Effector memory CD8-positive, alpha-beta T cell (primary cell): Measurements from ENCODE around the gene LMNTD2.
A peak's percentile ranks its signal among the peaks of the same experiment; 100 is the strongest.

Experiments used
- ATAC-seq: fragments of 150-1000 bp; cut with Tn5 transposase; replicated peaks from 2 replicates; pipeline ENCODE4 v1.10.0; 2021; ENCODE audit warnings: mild to moderate bottlenecking, moderate library complexity
- DNase-seq, 3 experiments: peaks; one replicate each; pipeline ENCODE4 v3.0.0; 2021
- H3K27ac Mint-ChIP-seq, 2 donors: one replicate each; pipeline ENCODE4 v1.8.0; 2022; ENCODE audit warnings: mild to moderate bottlenecking in 2 of 2, mixed read lengths in 2 of 2, moderate library complexity in 2 of 2
- H3K27me3 Mint-ChIP-seq, 2 donors: one replicate each; pipeline ENCODE4 v1.8.0; 2022; ENCODE audit warnings: mixed read lengths in 2 of 2
- H3K36me3 Mint-ChIP-seq: one replicate; pipeline ENCODE4 v1.8.0; 2022; ENCODE audit warnings: mild to moderate bottlenecking, moderate library complexity, mixed read lengths; ENCODE audit not compliant: insufficient read depth
- H3K4me1 Mint-ChIP-seq, 2 donors: one replicate each; pipeline ENCODE4 v1.8.0; 2022; ENCODE audit warnings: low read depth in 2 of 2, mixed read lengths in 2 of 2
- H3K4me3 Mint-ChIP-seq, 2 donors: one replicate each; pipeline ENCODE4 v1.8.0; 2022; ENCODE audit warnings: mild to moderate bottlenecking in 2 of 2, mixed read lengths in 2 of 2, moderate library complexity in 2 of 2
- H3K9me3 Mint-ChIP-seq, 2 donors: one replicate each; pipeline ENCODE4 v1.8.0; 2022; ENCODE audit warnings: mixed read lengths in 2 of 2
- total RNA-seq, 9 experiments: gene quantifications; one replicate each; lab custom pipeline; 2026; lab: John Stamatoyannopoulos, UW

Gene LMNTD2
- 0.23 to 5.3 (median 1.4) reads per million in 9 experiments for total RNA-seq

- Mint-ChIP-seq H3K36me3 (peaks cover 25% of the 10 kb centered on the region), H3K4me1 (peaks cover 5 to 16% of the 10 kb centered on the region in 2 donors), H3K27ac (peak within 1 kb of the TSS; percentile 44 to 89), H3K4me3 (peak within 1 kb of the TSS; percentile 84 to 87), H3K9me3 (no peaks in the 10 kb centered on the region), H3K27me3 (no peaks in the 10 kb centered on the region)
- DNase-seq (peak; percentile 92 to 93 (median 93)), ATAC-seq (peak; percentile 90)
Measured at GRCh38 chr11:560305-561147, at the start of gene LMNTD2, which contains the start of gene RASSF7. LMNTD2 (minus strand) TSS chr11:560738; CDS start chr11:560716, 22 bp downstream. RASSF7 (plus strand) TSS chr11:560970; CDS start chr11:561769, 799 bp downstream.

- Mint-ChIP-seq H3K9me3 (no peaks in the 10 kb centered on the region), H3K4me3 (no peak overlapping the region), H3K4me1 (peaks cover 0 to 17% of the 10 kb centered on the region in 2 donors), H3K27me3 (no peaks in the 10 kb centered on the region), H3K27ac (no peak overlapping the region), H3K36me3 (peaks cover 71% of the 10 kb centered on the region)
- DNase-seq (no peak), ATAC-seq (no peak)
Measured at GRCh38 chr11:609341-609811, 48.8 kb upstream of the LMNTD2 start.

- no peaks in the 10 kb centered on the region for H3K27me3 Mint-ChIP-seq
- peak overlapping the region in 1 of 2 donors; percentile 72 for H3K27ac Mint-ChIP-seq
- H3K4me1 Mint-ChIP-seq, result peaks cover 0 to 13% of the 10 kb centered on the region in 2 donors
- ATAC-seq (no peak), DNase-seq (no peak)
- no peak overlapping the region for H3K4me3 Mint-ChIP-seq
- no peaks in the 10 kb centered on the region for H3K9me3 Mint-ChIP-seq
- peaks cover 72% of the 10 kb centered on the region for H3K36me3 Mint-ChIP-seq
Measured at GRCh38 chr11:608791-609251, 48.3 kb upstream of the LMNTD2 start.

GRCh38 chr11:607971-608659 lies 47.6 kb upstream of the LMNTD2 start:
- no peaks in the 10 kb centered on the region for H3K27me3 Mint-ChIP-seq
- peak overlapping the region in 1 of 2 donors; percentile 72 for H3K27ac Mint-ChIP-seq
- H3K9me3 Mint-ChIP-seq, result no peaks in the 10 kb centered on the region
- peaks cover 0 to 10% of the 10 kb centered on the region in 2 donors for H3K4me1 Mint-ChIP-seq
- DNase-seq (no peak), ATAC-seq (no peak)
- H3K36me3 Mint-ChIP-seq, result peaks cover 71% of the 10 kb centered on the region
- no peak overlapping the region for H3K4me3 Mint-ChIP-seq

- H3K27ac Mint-ChIP-seq, result peak overlapping the region in 1 of 2 donors; percentile 55
- no peaks in the 10 kb centered on the region for H3K27me3 Mint-ChIP-seq
- ATAC-seq (no peak), DNase-seq (no peak)
- H3K4me1 Mint-ChIP-seq, result peaks cover 0 to 3% of the 10 kb centered on the region in 2 donors
- H3K9me3 Mint-ChIP-seq, result no peaks in the 10 kb centered on the region
- H3K4me3 Mint-ChIP-seq, result no peak overlapping the region
- peaks cover 74% of the 10 kb centered on the region for H3K36me3 Mint-ChIP-seq
Measured at GRCh38 chr11:607020-607780, 46.7 kb upstream of the LMNTD2 start.

- Mint-ChIP-seq H3K27ac (peak overlapping the region in 1 of 2 donors; percentile 55), H3K36me3 (peaks cover 74% of the 10 kb centered on the region), H3K4me1 (peaks cover 0 to 1% of the 10 kb centered on the region in 2 donors), H3K9me3 (no peaks in the 10 kb centered on the region), H3K27me3 (no peaks in the 10 kb centered on the region), H3K4me3 (no peak overlapping the region)
- DNase-seq (no peak), ATAC-seq (no peak)
Measured at GRCh38 chr11:606245-606644, 45.7 kb upstream of the LMNTD2 start.

- Mint-ChIP-seq H3K27ac (no peak overlapping the region), H3K4me1 (peaks cover 0 to 1% of the 10 kb centered on the region in 2 donors), H3K4me3 (no peak overlapping the region), H3K9me3 (no peaks in the 10 kb centered on the region), H3K36me3 (peaks cover 73% of the 10 kb centered on the region), H3K27me3 (no peaks in the 10 kb centered on the region)
- ATAC-seq (no peak), DNase-seq (no peak)
Measured at GRCh38 chr11:605286-606129, 45.0 kb upstream of the LMNTD2 start.

- Mint-ChIP-seq H3K4me3 (no peak overlapping the region), H3K9me3 (no peaks in the 10 kb centered on the region), H3K27me3 (no peaks in the 10 kb centered on the region), H3K36me3 (peaks cover 75% of the 10 kb centered on the region), H3K27ac (no peak overlapping the region), H3K4me1 (peaks cover 0 to 1% of the 10 kb centered on the region in 2 donors)
- ATAC-seq (no peak), DNase-seq (no peak)
Measured at GRCh38 chr11:603154-603553, 42.6 kb upstream of the LMNTD2 start.

GRCh38 chr11:601573-602245 lies 41.2 kb upstream of the LMNTD2 start:
- no peaks in the 10 kb centered on the region for H3K27me3 Mint-ChIP-seq
- no peak overlapping the region for H3K4me3 Mint-ChIP-seq
- ATAC-seq (no peak), DNase-seq (no peak)
- peak overlapping the region in 1 of 2 donors; percentile 61 for H3K27ac Mint-ChIP-seq
- H3K36me3 Mint-ChIP-seq, result peaks cover 77% of the 10 kb centered on the region
- no peaks in the 10 kb centered on the region for H3K9me3 Mint-ChIP-seq
- H3K4me1 Mint-ChIP-seq, result peaks cover 1 to 4% of the 10 kb centered on the region in 2 donors

- Mint-ChIP-seq H3K27me3 (no peaks in the 10 kb centered on the region), H3K27ac (peak overlapping the region in 1 of 2 donors; percentile 84), H3K4me3 (no peak overlapping the region), H3K36me3 (peaks cover 85% of the 10 kb centered on the region), H3K4me1 (peaks cover 4 to 6% of the 10 kb centered on the region in 2 donors), H3K9me3 (no peaks in the 10 kb centered on the region)
- ATAC-seq (no peak), DNase-seq (no peak)
Measured at GRCh38 chr11:598005-598680, 37.6 kb upstream of the LMNTD2 start.

- Mint-ChIP-seq H3K9me3 (no peaks in the 10 kb centered on the region), H3K27ac (peak overlapping the region; percentile 56 to 84), H3K27me3 (no peaks in the 10 kb centered on the region), H3K4me1 (peaks cover 6 to 9% of the 10 kb centered on the region in 2 donors), H3K4me3 (peak overlapping the region in 1 of 2 donors; percentile 40), H3K36me3 (peaks cover 85% of the 10 kb centered on the region)
- ATAC-seq (no peak), DNase-seq (no peak)
Measured at GRCh38 chr11:597166-597725, 36.7 kb upstream of the LMNTD2 start.
